ACHN (cell line): ENCODE data around the gene HEATR1.

Experiments used
- DNase-seq: peaks from one replicate; pipeline ENCODE4 v3.0.0-alpha.2; 2015
- in situ Hi-C: cut with HindIII; loops from 2 replicates; pipeline ENCODE4 v1.10.0; 2017; ENCODE audit warnings: low sequenced_read_pairs, low pct_ligation_motif_present, low pct_unique_long_range_greater_than_20kb

Gene HEATR1

DNA sequence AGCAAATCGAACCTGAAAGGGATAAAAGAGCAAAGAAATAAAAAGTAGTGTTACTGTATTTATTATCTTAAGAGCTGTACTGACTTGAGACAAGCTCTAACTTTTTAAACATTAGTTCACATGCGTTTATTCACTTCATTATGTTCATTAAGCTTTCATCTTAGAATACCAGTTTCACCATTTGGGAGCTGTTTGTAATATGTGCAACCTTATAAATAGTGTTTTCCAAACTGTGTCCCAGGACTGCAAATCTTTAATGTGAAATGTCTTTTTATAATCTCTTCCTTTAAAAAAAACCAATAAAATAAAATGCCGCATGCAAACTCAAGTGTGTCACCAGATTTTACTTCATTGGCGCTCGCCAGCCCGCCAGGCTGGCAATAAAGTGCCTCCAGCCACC, 52.2 kb downstream of the HEATR1 start:
- DNase-seq: no peak
- in situ Hi-C loops: no loop called here

DNA sequence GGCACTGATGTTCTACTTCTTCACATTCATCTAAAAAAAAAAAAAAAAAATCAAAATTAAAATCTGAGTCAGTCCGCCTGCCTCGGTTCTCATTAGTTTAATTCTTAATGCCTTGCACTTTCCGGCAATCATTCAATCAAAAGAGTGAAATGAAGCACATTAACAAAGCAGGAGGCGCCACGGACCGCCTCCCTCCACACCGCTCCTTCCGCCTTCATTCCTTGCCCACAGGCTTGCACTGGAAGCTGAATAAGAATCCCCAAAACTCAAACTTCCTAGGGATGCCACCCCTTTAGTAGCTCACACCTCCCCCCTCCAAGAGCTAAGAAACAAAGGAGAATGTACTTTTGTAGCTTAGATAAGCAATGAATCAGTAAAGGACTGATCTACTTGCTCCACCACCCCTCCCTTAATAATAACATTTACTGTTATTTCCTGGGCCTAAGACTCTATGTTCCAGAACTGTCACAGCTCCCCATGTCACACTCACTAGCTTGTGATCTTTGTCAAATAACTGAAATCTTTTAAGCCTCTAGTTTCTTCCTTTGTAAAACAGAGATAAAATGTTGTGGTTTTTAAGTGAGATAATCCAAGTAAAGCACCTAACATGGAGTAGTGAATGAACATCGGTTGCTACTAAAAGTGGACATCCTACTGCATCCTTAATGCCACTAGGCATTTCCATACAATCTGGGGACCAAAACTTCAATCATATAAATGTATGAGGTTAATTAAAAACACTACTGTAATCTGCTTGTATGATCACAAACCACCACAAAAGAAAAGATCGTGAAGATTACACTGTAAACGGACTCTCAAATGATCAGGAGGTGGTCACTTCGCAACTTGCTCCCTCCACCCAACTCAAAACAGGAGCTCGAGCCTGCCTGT, 53.1 kb downstream of the HEATR1 start:
- in situ Hi-C loops: no loop called here
- no peak for DNase-seq

DNA sequence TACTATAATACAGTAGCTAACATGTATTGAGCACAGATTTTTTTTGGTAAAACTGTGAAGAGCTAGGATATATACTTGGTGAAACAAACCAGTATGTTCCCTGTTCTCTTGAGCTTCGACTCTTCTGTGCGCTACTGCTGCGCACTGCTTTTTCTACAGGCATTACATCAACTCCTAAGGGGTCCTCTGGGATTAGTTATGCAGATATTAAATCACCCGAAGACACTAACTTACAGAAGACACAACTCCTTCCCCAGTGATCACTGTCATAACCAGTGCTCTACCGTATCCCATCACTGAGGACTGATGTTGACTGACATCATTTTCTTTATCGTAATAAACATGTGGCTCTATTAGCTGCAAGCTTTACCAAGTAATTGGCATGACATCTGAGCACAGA, 55.9 kb downstream of the HEATR1 start:
- DNase-seq: no peak
- in situ Hi-C loops: no loop called here

DNA sequence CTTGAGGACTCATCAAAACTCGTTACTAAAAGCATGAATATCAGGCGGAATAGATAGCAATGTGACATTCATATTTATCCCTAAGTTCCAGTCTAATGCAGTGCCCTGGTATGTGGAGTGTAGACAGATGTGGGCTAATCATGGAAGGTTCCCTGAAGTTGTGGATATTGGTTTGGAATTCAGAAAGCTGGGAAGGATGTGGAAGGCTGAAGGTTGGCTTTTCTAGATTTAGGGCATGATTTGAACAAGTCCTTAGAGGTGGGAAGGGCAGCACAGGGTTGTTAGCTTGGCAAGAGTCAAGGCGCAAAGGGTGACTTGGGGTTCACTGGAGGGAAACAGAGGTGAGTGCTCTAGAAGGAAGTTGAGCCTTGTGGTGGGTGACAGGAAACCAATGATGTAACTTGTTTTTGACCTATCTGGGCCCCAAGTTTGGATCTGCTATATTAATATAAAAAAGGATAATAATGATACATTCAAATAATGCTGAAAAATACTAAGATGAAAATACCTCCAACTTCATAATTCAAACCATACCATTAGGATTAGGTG, 58.6 kb downstream of the HEATR1 start:
- in situ Hi-C loops: no loop called here
- no peak for DNase-seq

DNA sequence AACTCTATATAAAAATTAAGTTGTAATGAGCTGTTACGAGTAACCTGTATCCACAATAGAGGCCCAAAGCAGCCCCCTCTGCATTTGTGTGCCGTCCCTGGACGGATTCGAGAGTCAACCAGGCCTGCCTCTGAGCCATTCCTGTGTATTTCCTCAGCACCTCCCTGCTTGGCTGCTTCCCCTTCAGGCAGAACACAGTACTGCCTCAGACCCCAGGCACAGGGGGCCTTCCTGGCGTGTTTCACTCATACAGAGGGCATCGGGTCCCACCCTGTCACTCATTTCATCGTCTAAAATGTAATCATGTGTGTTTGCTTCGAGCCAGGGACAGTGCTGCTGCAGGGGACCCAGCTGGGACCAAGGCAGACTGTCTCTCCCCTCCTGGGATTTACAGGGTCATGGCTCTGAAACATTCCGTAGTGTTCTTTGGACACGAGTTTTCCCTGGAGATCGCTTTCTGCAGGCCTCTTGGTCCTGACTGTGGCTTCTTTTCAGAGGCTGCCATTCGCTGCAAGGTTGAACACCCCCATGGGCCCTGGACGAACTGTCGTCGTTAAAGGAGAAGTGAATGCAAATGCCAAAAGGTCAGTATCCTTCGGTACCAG, 61.1 kb downstream of the HEATR1 start:
- in situ Hi-C loops: no loop called here
- DNase-seq: no peak

DNA sequence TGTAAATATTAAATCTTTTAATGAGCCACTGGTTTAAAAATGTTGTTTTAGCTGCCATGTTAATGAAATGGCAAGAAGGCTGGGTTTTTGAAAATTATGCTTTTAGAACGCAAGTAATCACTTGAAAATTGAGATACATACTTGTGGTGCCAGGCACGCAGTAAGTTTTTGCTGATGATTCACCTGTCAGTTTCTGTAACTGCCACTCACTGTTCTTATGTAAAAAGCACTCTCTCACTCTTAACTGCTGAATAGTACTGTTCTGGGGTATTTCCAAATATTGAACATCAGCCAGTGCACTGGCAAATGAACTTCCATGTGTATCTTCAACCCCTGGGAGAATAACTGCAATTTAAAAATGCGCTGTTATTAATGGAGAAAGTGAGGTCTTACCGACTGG, 62.6 kb downstream of the HEATR1 start:
- in situ Hi-C loops: no loop called here
- no peak for DNase-seq

DNA sequence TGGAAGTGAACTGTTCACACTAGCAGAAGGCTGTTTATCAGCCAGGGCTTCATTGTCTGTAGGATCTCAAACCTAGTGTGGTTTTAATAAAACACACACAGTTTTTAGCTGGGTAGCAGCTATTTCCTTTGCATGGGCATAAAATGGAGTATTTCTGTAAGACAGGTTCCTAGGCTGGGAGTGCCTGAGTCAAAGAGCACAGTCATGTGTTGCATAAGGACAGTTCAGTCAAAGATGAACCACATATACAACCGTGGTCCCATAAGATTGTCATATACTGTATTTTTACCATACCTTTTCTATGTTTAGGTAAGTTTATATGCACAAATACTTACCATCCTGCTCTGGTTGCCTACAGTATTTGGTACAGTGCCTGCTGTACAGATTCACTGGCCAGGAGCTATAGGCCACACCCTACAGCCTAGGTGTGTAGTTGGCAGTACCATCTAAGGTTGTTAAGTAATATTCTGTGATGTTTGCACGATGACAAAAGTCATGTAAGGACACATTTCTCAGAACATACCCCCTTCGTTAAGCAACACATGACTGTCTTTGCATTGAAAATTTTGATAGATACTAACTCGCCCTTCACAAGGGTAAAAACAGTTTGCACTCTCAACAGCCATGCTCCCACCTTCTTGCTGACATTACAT, 63.4 kb downstream of the HEATR1 start:
- no peak for DNase-seq
- in situ Hi-C loops: no loop called here

DNA sequence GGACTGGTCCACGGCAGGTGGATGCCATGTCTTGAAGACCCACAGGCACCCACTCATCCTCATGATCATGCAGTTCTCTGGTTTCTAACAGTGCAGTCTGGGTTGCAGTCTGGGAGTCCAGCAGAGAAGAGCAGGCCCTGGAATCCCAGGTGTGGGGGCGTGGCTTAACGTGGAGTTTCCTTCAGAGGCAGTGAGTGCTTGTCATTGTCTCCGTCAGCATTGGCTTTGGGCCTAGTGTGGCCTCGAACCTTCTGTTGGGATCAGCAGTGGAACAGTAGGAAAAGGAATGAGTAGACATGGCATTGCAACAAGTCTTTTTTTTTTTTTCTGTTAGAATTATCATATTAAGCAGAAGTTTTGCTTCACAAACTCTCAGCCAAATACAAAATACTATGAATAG, 67.8 kb downstream of the HEATR1 start:
- in situ Hi-C loops: no loop called here
- DNase-seq: no peak

DNA sequence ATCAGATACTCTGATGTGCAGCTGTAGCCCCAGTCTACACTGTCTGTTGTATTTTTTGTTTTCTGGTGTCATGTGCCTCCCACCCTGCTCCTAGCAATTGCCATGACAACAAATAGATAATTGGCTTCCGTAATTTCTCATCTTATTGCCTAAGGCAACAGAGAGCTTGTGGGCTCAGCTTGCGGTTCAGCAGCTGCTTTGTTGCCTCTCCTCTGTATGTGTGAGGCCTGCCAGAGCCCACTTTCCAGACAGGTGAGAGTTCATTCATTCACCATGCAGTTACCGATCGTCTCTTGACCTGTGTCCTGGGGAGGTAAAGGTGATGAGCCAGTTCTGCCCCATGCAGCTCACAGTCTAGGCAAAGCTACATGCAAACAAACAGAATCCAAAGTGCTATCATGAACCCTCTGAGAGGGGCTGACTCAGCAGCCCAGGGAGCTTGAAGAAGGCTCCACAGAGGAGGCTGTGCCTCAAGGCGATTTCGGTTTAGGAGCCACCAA, 68.6 kb downstream of the HEATR1 start:
- DNase-seq: no peak
- in situ Hi-C loops: no loop called here

DNA sequence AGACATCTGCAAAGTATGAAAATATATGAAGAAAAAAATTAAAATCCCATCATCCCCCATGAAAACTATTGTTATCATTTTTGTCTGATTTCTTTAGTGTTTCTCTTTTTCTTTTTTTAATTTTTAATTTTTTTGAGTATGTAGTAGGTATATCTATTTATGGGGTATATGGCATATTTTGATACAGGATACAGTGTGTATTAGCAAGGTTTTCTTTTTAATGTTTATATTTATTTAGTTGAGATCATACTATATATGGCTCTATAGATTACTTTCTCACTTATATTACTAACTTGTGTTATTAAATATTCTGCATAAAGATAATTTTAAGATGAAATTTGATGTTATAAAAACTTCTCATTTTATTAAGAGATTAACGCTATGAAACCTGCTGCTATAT, 69.1 kb downstream of the HEATR1 start:
- DNase-seq: no peak
- in situ Hi-C loops: no loop called here

DNA sequence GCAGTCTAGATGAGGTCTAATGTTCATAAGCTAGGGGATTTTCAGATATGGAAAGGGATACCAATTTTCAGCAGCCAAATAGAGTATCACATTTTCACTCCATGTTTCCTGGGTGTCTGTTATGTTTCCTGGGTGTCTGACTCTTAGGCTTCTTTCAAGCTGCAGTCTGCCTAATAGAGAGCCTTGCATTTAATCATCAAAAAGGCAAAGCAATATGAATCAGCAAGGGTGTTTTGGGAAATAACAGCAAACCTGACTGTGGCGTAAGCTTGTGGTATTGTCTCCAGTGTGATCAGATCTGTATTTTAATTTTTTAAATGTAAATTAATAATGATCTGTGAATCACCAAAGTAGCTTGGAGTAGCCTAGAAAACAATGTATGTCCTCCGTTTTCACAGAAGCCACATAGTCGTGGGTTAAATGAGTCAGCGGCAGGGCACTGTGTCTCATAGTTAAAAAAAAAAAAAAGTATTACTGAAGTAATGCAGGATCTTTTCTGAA, 70.1 kb downstream of the HEATR1 start:
- in situ Hi-C loops: no loop called here
- peak; percentile 42 for DNase-seq

DNA sequence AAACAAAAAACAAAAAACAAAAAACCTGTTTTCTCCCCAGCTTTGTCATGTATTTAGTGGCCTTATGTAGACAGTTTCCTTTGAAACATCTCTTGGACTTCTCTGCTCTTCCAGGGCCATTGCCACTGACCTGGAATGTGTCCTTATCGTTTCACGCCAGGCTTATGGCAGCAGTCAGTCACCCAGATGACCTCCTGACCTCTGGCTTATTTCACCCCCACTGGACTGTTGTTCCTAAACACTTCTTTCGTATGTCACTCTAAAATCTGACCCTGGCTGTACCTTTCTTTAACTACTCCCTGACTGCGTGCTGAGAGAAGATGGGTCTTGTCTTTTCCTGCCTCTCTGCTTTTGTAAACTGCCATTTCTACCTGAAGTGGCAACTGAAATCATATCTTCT, 71.5 kb downstream of the HEATR1 start:
- in situ Hi-C loops: no loop called here
- DNase-seq: no peak

DNA sequence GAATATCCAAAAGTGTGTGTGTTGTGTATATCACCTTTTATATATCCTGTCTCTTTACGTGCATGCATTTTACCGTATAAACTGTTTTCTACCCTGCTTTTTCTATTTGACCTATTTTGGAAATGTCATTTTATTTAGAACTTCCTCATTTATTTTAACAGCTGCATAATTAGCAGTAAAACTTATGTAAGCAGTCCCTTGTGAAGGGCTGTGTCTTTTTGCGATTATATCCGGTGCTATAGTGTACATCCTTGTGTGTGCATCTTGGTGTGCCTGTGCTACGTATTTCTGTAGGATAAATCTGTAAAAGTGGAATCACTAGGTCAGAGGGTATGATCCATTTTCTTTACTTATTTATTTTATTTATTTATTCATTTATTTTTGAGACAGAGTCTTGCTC, 73.4 kb downstream of the HEATR1 start:
- in situ Hi-C loops: no loop called here
- DNase-seq: no peak

DNA sequence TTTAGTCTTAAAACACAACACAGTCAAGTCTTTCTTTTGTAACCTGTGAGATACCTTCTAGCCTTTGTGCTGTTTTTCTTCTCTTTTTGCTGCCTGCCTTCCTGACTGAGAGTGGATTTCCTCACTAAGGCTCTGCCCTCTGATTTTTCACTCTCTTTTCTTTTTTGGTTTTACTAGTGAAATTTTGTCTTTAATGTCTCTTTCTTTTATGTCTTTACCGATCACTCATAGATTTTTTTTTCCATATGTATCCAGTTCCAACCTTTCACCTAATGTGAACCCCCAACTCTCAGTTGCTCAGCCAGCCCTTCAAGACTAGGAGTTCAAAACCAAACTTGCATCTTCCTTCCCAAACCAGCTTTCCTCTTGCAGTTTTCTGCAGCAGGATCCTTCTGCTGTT, 74.0 kb downstream of the HEATR1 start:
- DNase-seq: no peak
- in situ Hi-C loops: no loop called here

DNA sequence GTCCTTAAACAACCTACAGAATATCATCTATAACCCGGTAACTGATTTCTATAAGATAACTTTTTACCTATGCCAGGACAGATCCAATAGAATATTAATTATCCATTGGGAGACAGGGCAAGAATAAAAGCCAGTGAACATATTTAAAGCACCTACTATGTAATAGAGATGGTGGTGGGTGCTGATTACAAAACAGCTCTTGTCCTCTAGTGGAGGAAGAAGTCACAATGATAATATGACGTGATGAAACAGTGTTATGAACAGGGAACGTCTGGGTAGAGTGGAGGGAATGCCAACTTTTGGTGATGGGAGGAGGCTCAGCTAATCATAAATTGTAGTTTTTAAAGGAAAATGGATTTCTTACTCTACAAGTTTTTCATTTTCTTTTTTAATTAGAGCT, 78.2 kb downstream of the HEATR1 start:
- no peak for DNase-seq
- in situ Hi-C loops: no loop called here

DNA sequence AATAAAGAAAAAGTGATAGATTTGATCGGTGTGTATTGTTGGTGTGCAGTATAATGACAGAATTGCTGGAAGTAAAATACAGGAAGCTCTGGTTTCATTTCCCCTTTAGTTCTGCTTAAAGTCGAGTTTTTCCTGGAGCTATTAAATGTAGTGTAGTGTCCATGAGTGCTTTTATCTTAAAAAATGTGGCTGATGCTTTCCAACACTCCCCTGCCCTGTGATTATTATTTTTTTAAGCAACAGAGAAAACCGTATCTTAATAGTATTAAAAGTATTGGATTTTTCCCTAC, 79.5 kb downstream of the HEATR1 start:
- DNase-seq: no peak
- in situ Hi-C loops: no loop called here

DNA sequence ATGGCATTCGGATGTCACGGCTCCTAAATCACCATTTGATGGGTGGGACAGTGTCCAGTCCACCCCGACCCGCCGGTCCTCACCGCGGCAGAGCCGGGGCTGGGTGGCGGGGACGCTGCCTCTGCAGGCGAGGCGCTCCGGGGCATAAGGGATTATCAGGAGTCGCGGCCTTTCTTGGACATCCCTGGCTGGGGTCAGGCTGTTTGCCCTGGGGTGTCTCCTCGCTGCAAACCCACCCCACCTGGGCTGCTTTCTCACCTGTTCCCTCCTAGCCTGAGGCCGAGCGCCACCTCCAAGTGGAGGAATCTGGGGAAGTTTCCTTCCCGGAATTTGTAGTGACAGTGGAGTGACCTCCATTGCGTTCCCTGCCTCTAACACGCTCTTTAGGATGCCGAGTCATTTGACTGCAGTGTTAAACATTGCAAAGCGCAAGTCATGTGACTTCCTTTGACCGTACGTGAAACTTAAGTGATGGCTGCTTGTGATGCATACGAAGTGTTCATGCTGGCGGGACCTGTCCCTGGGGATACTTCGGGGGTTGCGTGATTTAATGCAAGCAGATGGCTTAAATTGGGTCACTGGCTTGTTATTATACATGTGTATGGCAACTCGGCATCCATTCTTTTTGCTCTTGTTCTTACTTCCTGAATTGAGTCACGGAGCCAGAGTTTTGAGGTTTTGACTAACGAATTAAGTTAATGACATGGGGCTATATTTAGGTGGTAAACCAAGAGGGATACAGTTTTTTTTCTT, 80.0 kb downstream of the HEATR1 start:
- DNase-seq: peak; percentile 88

DNA sequence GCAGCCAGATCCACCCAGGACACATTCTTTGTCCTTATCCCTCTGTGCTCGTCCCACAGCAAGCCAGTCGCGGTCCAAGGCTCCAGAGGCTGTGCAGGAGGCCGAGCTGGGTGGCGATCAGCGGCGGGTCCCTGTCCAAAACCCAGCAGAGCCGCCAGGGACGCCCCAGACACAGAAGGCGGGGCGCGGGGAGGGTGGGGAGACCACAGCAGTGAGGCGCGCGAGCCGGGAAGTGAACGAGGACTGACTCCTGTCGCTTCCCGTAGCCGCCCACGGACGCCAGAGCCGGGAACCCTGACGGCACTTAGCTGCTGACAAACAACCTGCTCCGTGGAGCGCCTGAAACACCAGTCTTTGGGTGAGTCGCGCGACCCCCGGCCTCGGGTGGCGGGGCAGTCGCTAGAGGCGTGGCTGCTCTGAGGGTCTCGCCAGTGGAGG, 80.6 kb downstream of the HEATR1 start, which contains the start of gene LGALS8:
Gene LGALS8 (plus strand): TSS at position 279 of the 438 bp plus-strand sequence. CDS start 2,089 bp downstream, outside the sequence.
- in situ Hi-C loops: no loop called here

More for the DNA sequence above, 80.0 kb downstream of the HEATR1 start:
- in situ Hi-C loops: no loop called here

More for the DNA sequence above, 80.6 kb downstream of the HEATR1 start, which contains the start of gene LGALS8:
- peak; percentile 90 for DNase-seq
